Measurements from ENCODE around the gene SLIT1. TPM values are rescaled to one million over a fixed set of nuclear protein-coding genes. Genes with fewer than 3 reads are reported as not detected.

The SLIT1 gene
- total and polyA plus RNA-seq, 8 donors: 0.20 to 7.0 (median 3.7) TPM

- Histone ChIP-seq H3K4me1 (peaks cover under 1% of the 10 kb centered on the region in 2 donors), H3K27ac (no peak overlapping the region), H3K4me3 (no peak overlapping the region), H3K9me3 (peaks cover 0 to 2% of the 10 kb centered on the region in 2 donors), H3K27me3 (no peaks in the 10 kb centered on the region), H3K36me3 (no peaks in the 10 kb centered on the region)
- ATAC-seq: no peak
- intact Hi-C loops (cut with DNase I): no loop called here
- DNase-seq: peak in 1 of 4 donors; percentile 75
- TF ChIP-seq CTCF (IDR thresholded peaks at IDR 0.05): no peak
These were observed 167.2 kb downstream of the SLIT1 start for GRCh38 chr10:97018251-97019212.

GRCh38 chr10:97017474-97017903, 168.3 kb downstream of the SLIT1 start:
- Histone ChIP-seq H3K4me1 (no peaks in the 10 kb centered on the region), H3K9me3 (peaks cover 0 to 2% of the 10 kb centered on the region in 2 donors), H3K27me3 (no peaks in the 10 kb centered on the region), H3K4me3 (no peak overlapping the region), H3K27ac (no peak overlapping the region), H3K36me3 (no peaks in the 10 kb centered on the region)
- TF ChIP-seq CTCF (IDR thresholded peaks at IDR 0.05): no peak
- DNase-seq: peak in 1 of 4 donors; percentile 23
- intact Hi-C loops (cut with DNase I): no loop called here
- no peak for ATAC-seq

- Histone ChIP-seq H3K27me3 (no peaks in the 10 kb centered on the region), H3K9me3 (peaks cover 0 to 2% of the 10 kb centered on the region in 2 donors), H3K4me3 (no peak overlapping the region), H3K36me3 (no peaks in the 10 kb centered on the region), H3K27ac (no peak overlapping the region), H3K4me1 (no peaks in the 10 kb centered on the region)
- intact Hi-C loops (cut with DNase I): no loop called here
- no peak for ATAC-seq
- DNase-seq: peak in 1 of 4 donors; percentile 31
- no peak for TF ChIP-seq CTCF (IDR thresholded peaks at IDR 0.05)
These were observed 168.9 kb downstream of the SLIT1 start for GRCh38 chr10:97016728-97017473.

GRCh38 chr10:97015240-97015639, 170.5 kb downstream of the SLIT1 start:
- intact Hi-C loops (cut with DNase I): no loop called here
- DNase-seq: no peak

More at GRCh38 chr10:97015240-97015639, 170.5 kb downstream of the SLIT1 start:
- no peak for TF ChIP-seq CTCF (IDR thresholded peaks at IDR 0.05)
- no peak for ATAC-seq
- H3K9me3 ChIP-seq: peaks cover 0 to 2% of the 10 kb centered on the region in 2 donors
- no peaks in the 10 kb centered on the region for H3K4me1 ChIP-seq
- no peaks in the 10 kb centered on the region for H3K36me3 ChIP-seq
- H3K27ac ChIP-seq: no peak overlapping the region
- H3K27me3 ChIP-seq: no peaks in the 10 kb centered on the region
- H3K4me3 ChIP-seq: no peak overlapping the region
